Measurements from ENCODE around the gene NFATC3.
A peak's percentile ranks its signal among the peaks of the same experiment; 100 is the strongest.

Gene NFATC3

DNA sequence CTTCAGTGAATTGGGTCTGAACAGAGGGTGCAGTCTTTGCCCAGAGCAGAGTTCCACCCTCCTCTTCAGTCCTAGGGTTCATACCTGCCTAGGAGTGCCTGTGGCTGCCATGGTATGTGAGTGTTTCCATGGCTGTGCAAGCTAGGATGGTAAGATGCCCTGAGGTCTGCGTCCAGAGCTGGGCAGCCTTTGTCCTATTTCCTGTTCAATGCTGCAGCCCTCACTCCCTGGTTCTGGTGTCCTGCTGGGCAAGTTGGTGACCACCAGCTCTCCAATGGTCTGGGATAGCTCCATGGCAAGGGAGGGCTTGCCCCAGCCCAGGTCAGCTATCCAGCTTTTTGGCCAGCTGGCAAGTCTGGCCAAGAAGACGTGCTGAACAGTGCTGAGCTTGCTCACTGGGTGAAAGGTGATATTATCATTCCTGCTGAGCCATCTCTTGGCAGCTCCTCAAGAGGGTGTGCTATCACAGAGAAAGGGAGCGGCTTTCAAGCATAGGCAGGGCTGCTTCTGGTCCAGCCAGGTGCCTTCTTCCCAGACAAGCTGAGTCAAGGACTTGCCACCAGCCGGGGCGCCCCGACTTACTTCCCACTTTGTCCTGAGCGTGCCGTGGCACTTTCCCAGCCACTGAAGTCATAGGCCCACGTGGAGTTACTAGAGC is 13.0 kb upstream of the NFATC3 start:
- DNase-seq (ENCODE audit: low read depth in 3 of 3, low spot score in 1 of 3), result no peak

- no peak for DNase-seq (ENCODE audit: low read depth in 3 of 3, low spot score in 1 of 3)
Measured at GRCh38 chr16:68073902-68074760, 11.0 kb upstream of the NFATC3 start.

DNA sequence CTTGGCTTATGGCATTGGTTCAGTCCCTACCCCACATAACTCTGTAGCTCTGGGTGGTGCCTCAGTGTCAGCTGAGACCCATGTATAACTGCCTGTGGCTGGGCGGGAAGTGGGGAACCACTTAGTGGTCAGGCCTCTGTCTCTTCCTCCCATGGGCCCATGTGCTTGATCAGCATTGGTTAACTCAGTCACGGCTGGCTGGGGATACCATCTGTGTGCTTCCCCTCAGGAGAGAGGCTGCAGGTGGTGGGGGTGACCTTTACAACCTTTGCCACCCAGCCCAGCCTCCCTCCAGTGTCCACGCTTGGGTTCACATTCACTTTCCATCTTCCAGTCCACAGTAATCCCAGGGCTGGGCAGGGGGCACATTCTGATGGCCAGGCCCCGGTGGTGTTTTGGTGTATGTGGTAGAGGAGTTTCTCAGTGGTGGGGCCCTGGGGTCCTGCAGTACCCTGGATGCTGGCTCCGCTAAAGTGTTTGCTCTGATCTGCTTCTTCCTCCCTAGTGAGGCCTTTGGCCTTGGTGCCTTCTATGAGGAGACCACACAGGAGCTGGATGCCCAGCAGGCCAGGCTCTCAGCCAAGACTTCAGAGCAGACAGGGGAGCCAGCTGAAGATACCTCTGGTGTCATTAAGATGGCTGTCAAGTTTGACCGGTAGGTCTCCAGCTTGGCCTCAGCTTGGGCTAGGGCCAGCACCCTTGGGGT is 10.2 kb upstream of the NFATC3 start:
- no peak for DNase-seq (ENCODE audit: low read depth in 3 of 3, low spot score in 1 of 3)

DNA sequence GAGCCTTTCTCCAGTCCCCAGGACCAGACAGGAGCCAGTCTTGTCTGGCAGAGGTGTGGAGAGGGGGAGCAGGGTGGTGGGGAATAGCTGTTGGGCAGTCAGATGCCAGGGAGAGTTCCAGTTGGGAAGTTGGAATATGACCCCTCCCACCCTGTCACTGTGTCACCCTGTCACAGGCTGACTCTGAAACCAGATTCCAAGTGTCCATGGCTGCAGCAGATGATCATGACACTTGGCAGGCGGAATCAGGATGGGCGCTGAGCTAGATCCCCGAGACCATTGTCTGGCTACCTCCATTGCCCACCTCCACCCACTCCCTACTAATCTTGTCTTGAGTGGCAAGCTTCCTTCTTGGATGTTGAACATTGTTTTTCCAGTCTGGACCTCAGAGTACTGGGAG is 9.2 kb upstream of the NFATC3 start:
- DNase-seq (ENCODE audit: low read depth in 3 of 3, low spot score in 1 of 3), result no peak

- DNase-seq (ENCODE audit: low read depth in 3 of 3, low spot score in 1 of 3), result no peak
Measured at GRCh38 chr16:68076560-68076959, 8.6 kb upstream of the NFATC3 start.

DNA sequence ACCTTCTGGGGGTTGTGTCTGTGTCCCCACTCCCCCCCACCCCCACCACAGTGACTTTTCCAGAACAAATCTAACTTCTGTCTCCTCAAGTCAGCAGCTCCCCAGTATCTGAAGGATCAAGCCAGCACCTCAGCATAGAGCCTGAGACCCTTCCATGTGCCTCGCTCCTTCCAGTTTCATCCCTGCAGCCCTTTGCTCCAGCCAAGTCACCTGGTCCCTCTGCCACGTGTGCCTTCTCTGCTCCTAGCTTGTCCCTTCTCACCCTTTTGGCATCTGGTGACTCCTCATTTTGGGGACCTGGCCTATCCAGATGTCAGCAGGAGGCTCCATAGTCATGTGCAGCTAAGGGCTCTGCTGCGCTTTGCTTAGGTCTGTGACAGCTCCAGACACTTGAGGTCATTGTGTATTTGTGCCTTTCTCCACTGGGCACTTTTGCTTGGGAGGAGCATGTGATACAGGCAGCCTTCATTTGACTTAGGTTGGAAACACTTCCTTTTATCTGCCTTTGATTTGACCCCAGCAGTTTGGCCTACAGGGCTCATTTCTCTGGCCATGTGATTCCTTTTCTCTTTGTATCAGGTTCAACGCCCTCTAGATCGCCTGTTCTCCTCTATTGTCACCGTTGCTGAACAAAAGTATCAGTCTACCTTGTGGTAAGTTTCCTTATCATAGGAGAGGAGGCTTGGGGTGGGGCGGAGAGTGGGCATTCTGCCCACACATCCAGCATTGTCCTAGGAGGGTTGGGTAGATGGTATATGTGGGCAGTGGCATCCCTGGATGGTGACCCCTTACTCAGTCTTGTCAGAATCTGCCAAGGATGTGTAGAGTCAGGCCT is 7.1 kb upstream of the NFATC3 start:
- DNase-seq (ENCODE audit: low read depth in 3 of 3, low spot score in 1 of 3), result no peak

DNA sequence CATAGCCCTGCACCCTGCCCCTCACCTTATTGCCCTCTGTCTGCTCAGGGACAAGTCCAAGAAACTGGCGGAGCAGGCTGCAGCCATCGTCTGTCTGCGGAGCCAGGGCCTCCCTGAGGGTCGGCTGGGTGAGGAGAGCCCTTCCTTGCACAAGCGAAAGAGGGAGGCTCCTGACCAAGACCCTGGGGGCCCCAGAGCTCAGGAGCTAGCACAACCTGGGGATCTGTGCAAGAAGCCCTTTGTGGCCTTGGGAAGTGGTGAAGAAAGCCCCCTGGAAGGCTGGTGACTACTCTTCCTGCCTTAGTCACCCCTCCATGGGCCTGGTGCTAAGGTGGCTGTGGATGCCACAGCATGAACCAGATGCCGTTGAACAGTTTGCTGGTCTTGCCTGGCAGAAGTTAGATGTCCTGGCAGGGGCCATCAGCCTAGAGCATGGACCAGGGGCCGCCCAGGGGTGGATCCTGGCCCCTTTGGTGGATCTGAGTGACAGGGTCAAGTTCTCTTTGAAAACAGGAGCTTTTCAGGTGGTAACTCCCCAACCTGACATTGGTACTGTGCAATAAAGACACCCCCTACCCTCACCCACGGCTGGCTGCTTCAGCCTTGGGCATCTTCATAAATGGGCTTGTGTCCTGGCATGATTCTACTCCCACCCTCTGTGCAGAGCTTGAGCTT is 6.3 kb upstream of the NFATC3 start:
- DNase-seq (ENCODE audit: low read depth in 3 of 3, low spot score in 1 of 3), result no peak

DNA sequence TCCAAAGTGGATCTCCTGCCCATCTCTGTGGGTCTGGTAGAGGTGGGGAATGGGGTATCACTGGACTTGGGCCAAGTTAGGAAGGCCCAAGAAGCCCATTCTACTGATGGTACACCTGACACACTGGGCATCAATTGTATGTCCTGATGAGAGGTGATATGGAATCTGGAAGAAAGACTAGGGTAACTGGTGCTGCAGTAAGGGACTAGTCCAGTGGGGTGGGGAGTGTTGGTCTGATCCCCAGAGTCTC is 5.9 kb upstream of the NFATC3 start:
- no peak for DNase-seq (ENCODE audit: low read depth in 3 of 3, low spot score in 1 of 3)

DNA sequence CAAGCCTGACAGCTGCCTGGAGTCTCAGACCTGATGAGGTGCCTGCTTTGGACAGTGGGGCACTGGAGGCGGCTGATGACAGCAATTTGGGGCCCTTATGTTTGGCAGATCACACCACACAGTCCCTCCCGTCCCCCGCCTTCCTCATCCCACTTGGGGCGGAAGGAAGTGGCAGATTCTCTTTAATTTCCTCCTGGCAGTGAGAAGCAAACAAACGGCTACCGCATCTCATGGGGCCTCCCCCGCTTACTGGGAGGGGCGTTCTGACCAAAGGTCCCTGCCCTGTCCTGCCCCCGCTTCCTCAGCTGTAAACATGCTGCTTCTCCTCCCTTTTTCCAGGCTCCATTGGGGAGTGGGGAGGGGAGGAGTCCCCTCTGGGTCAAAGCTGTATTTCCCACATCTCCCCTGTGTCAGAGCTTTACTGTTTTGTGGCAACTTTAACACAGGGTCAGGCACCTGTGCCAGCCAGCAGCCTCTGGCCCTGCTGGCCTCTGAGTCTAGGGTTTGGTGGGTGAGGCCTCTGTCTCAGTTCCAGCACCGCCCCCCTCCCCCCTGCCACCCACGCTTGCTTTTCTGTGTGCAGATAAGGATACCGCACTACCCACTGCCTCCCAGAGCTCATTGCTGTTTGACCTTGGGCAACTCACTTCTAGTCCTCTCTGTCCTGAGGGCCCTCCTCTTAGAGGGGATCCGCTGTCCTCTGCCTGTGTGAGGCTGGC is 5.4 kb upstream of the NFATC3 start:
- peak; percentile 35 to 47 (median 38) for DNase-seq (ENCODE audit: low read depth in 3 of 3, low spot score in 1 of 3)

DNA sequence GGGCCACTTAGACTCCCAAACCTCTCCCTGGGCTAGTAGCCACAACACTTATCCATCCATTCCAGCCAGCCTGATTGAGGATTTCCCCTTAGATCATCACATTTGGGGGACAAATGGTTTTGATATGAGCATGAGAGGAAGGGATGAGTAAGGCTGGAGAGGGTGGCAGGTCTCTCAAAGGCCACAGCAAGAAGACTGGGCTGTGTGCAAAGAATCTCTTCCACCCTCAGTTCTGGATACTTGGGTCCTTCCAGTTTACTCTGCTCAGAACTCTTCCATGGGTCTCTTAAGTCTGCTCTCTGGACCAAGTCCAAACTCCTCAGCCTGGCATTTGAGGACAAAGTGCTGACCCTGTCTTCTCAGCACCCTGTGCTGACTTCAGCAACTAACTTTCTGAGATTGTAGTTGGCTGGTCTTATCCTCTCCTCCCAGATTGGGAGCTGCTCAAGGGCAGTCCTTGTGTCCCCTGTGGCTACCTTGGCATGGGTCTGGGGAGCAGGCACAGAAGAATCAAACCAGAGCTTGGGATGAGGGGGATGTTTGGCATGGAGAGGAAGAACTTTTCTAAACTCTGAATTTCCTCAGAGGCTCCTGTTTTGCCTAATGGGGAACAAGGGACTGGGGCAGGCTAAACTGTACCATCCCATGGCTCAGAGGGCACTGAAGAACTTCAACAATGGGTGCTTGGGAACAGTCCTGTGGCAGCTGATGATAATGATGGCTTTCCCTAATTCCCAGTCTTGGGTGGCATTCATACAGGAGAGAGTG is 3.1 kb upstream of the NFATC3 start:
- no peak for DNase-seq (ENCODE audit: low read depth in 3 of 3, low spot score in 1 of 3)

GRCh38 chr16:68082629-68083238 is 2.4 kb upstream of the NFATC3 start:
- no peak for DNase-seq (ENCODE audit: low read depth in 3 of 3, low spot score in 1 of 3)

DNA sequence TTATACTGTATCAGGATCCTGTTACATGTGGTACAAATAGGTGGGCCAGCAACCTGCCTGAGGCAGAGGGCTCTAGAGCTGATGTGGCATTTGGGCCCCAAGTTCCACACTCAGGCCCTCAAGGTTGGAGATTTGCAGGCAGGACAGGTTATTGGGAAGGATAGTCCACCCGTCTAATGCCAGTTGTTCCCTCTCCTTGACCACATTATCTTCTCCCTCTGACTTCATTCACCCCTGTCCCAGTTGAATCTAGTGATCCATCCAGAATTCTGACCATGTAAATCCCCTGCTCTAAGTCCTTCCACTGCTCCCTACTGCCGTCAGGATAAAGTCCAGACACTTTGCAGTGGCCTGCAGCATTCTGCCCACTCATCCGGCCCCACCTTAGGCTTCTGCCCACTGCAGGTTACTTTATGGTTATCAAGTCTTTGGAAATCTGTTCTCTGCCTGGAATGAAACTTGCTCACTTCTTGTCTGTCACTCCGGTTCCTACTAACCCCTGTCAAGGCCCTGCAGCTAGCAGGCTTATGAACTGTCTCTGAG is 1.9 kb upstream of the NFATC3 start:
- no peak for DNase-seq (ENCODE audit: low read depth in 3 of 3, low spot score in 1 of 3)

GRCh38 chr16:68083861-68084503 is 1.2 kb upstream of the NFATC3 start:
- DNase-seq (ENCODE audit: low read depth in 3 of 3, low spot score in 1 of 3), result no peak

GRCh38 chr16:68084504-68085258 is 489 bp upstream of the NFATC3 start:
- peak; percentile 42 to 75 (median 55) for DNase-seq (ENCODE audit: low read depth in 3 of 3, low spot score in 1 of 3)

DNA sequence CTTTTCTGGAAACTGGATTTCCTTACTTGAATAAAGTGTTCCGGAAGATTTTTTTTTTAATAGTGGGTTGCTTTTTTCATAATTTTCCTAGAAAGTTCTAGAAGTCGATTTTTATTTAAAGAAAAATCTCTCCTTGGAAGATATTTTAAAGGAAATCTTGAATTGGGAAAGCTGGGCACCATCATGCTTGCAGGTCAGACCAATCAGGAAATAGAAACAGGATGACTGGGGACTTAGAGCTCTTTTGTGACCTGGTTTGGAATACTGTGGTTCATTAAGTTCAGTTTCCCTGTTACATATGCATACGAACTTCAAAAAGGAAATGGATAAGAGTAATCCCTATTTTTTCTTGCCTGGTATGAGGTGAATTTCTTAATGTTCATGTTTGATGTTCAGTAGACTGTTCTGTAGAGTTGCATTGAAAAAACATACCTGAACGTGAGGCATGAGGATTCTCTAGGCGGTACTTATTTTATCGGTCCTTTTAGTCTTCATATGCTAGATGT is 1.2 kb downstream of the NFATC3 start:
- no peak for DNase-seq (ENCODE audit: low read depth in 3 of 3, low spot score in 1 of 3)

- DNase-seq (ENCODE audit: low read depth in 3 of 3, low spot score in 1 of 3), result no peak
Measured at GRCh38 chr16:68086860-68087268, 1.7 kb downstream of the NFATC3 start.

- DNase-seq (ENCODE audit: low read depth in 3 of 3, low spot score in 1 of 3), result no peak
Measured at GRCh38 chr16:68087688-68088087, 2.5 kb downstream of the NFATC3 start.

Measured in stimulated activated CD4-positive, alpha-beta T cell treated with anti-CD3 and anti-CD28 coated beads, TNF-alpha, amount 100 ng/mL, for 1 hour (primary cell).